BLaER1 treated with 17β-estradiol and CSF1 and Interleukin-3, amounts not matched to agents 10 nM and 100 nM (cell line): ENCODE results near the gene RABGAP1L.

Experiments
- H3K27ac ChIP-seq, 11 experiments: shearing (Covaris generic); formaldehyde crosslinking; 2 replicates each; pipeline ENCODE4 v1.8.1; 2022
- H3K27me3 ChIP-seq, 11 experiments: shearing (Covaris generic); formaldehyde crosslinking; 2 replicates each; pipeline ENCODE4 v1.8.1; 2022
- H3K36me3 ChIP-seq, 11 experiments: shearing (Covaris generic); formaldehyde crosslinking; 2 replicates each; pipeline ENCODE4 v1.8.1; 2022
- H3K4me1 ChIP-seq, 10 experiments: shearing (Covaris generic); formaldehyde crosslinking; 2 replicates each; pipeline ENCODE4 v1.8.1; 2022
- H3K4me2 ChIP-seq, 11 experiments: shearing (Covaris generic); formaldehyde crosslinking; 2 replicates each; pipeline ENCODE4 v1.8.1; 2022
- H3K4me3 ChIP-seq, 10 experiments: shearing (Covaris generic); formaldehyde crosslinking; 2 replicates each; pipeline ENCODE4 v1.8.1; 2022
- H3K9ac ChIP-seq, 11 experiments: shearing (Covaris generic); formaldehyde crosslinking; 2 replicates each; pipeline ENCODE4 v1.8.1; 2022
- H3K9me3 ChIP-seq, 11 experiments: shearing (Covaris generic); formaldehyde crosslinking; replicated peaks in 1 of 11; 2 replicates each; pipeline ENCODE4 v1.8.1; 2022
- H4K20me1 ChIP-seq, 11 experiments: shearing (Covaris generic); formaldehyde crosslinking; 2 replicates each; pipeline ENCODE4 v1.8.1; 2022
- Cebpa-rat ChIP-seq, 11 experiments: shearing (Covaris generic); IDR thresholded peaks; 2 replicates each; pipeline ENCODE4 v1.8.1; 2022

RABGAP1L gene

GRCh38 chr1:174963529-174964125 lies 804.3 kb downstream of the RABGAP1L start:
- Histone ChIP-seq H4K20me1 (no peaks in the 10 kb centered on the region), H3K9me3 (no peaks in the 10 kb centered on the region), H3K9ac (no peak overlapping the region; a peak in 1 of 22 replicates), H3K4me2 (peak overlapping the region in 10 of 11 experiments; percentile 18 to 75 (median 48); a peak in 15 of 22 replicates), H3K36me3 (peaks cover 0 to 4% (median 2%) of the 10 kb centered on the region in 11 experiments; a peak in 5 of 22 replicates), H3K27ac (peak overlapping the region in 6 of 11 experiments; percentile 43 to 68 (median 58); a peak in 9 of 22 replicates), H3K4me1 (peaks cover 37 to 69% (median 54%) of the 10 kb centered on the region in 10 experiments), H3K4me3 (no peak overlapping the region), H3K27me3 (no peaks in the 10 kb centered on the region)
- TF ChIP-seq Cebpa-rat (IDR thresholded peaks at IDR 0.05), result no peak

DNA sequence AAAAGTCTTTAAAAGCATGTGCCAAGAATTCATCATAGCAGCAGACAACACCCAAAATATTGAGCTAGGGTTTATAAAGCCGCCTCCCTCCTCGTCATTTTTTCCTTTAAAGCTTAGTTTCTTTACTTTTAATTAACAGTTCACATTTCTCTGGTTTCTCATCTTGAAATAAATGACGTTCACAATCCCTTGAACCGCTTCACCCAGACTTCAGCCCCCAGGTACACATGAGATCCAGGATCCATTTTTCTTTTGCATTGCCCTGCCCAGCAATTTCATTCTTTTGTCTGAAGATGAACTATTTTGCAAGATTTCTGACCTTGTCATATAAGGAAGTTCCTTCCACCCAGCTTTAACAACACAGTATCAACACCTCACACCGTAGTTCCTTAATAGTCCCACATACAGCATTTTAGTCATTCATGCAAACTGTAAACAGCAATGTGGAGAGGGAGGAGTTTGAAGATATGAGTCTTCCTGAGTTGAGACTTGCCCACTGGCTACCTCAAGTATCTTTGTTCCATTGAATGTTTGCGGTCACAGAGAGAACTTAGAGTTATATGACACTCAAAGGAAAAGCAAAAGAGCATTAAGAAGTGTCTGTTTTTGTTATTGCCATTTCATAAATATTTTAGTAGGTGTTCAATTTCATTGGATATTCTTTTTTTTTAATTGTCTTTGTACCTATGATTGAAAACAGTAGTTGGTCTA lies 805.1 kb downstream of the RABGAP1L start:
- H3K9ac ChIP-seq, result peak overlapping the region in 4 of 11 experiments; percentile 14 to 49 (median 34); a peak in 5 of 22 replicates
- TF ChIP-seq Cebpa-rat (IDR thresholded peaks at IDR 0.05), result no peak; a peak in 1 of 22 replicates
- no peaks in the 10 kb centered on the region for H3K9me3 ChIP-seq
- H3K4me2 ChIP-seq, result peak overlapping the region; percentile 5 to 75 (median 47)
- H4K20me1 ChIP-seq, result no peaks in the 10 kb centered on the region
- no peaks in the 10 kb centered on the region for H3K27me3 ChIP-seq
- peaks cover 0 to 4% (median 0%) of the 10 kb centered on the region in 11 experiments; a peak in 1 of 22 replicates for H3K36me3 ChIP-seq
- peak overlapping the region; percentile 1 to 68 (median 51); a peak in 16 of 22 replicates for H3K27ac ChIP-seq
- peak overlapping the region in 1 of 10 experiments; percentile 1; a peak in 1 of 20 replicates for H3K4me3 ChIP-seq
- peaks cover 45 to 77% (median 62%) of the 10 kb centered on the region in 10 experiments for H3K4me1 ChIP-seq

DNA sequence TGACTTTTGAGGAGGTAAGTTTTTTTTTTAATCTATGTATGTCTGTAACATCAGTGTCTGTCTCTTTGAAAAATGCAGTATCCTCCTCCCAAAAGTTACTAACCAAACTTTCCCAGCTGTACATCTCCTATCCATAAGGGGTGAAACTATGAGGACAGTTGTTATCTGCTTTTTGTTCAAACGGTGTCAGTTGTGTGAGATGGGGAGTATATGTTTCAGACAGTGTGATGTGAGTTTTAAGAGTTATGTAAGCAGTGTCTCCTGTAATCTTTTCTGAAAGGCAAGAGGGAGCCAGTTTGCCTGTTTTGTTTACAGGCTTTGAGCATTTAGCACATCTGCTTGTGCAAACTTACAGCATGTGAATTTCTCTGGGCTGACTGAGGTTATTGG lies 805.6 kb downstream of the RABGAP1L start:
- Histone ChIP-seq H3K4me1 (peaks cover 51 to 78% (median 68%) of the 10 kb centered on the region in 10 experiments), H4K20me1 (no peaks in the 10 kb centered on the region), H3K4me3 (peak overlapping the region in 1 of 10 experiments; percentile 1; a peak in 1 of 20 replicates), H3K9ac (peak overlapping the region in 2 of 11 experiments; percentile 3 to 49; a peak in 1 of 22 replicates), H3K36me3 (peaks cover 0 to 9% (median 0%) of the 10 kb centered on the region in 11 experiments; a peak in 2 of 22 replicates), H3K9me3 (no peaks in the 10 kb centered on the region), H3K27me3 (no peaks in the 10 kb centered on the region), H3K27ac (peak overlapping the region in 8 of 11 experiments; percentile 31 to 68 (median 51); a peak in 13 of 22 replicates), H3K4me2 (peak overlapping the region; percentile 12 to 75 (median 47); a peak in 19 of 22 replicates)
- TF ChIP-seq Cebpa-rat (IDR thresholded peaks at IDR 0.05), result no peak

- Histone ChIP-seq H3K4me1 (peaks cover 52 to 76% (median 70%) of the 10 kb centered on the region in 10 experiments), H3K27me3 (no peaks in the 10 kb centered on the region), H3K9ac (peak overlapping the region in 4 of 11 experiments; percentile 3 to 49 (median 24); a peak in 2 of 22 replicates), H3K36me3 (peaks cover 0 to 9% (median 0%) of the 10 kb centered on the region in 11 experiments; a peak in 2 of 22 replicates), H3K4me3 (peak overlapping the region in 1 of 10 experiments; percentile 1; a peak in 1 of 20 replicates), H3K9me3 (no peaks in the 10 kb centered on the region), H3K27ac (peak overlapping the region in 8 of 11 experiments; percentile 31 to 68 (median 51); a peak in 15 of 22 replicates), H3K4me2 (peak overlapping the region; percentile 12 to 75 (median 47); a peak in 19 of 22 replicates), H4K20me1 (no peaks in the 10 kb centered on the region)
- no peak for TF ChIP-seq Cebpa-rat (IDR thresholded peaks at IDR 0.05)
Measured at GRCh38 chr1:174965362-174966007, 806.2 kb downstream of the RABGAP1L start.

GRCh38 chr1:174966008-174966572 lies 806.8 kb downstream of the RABGAP1L start:
- H3K27me3 ChIP-seq, result no peaks in the 10 kb centered on the region
- H3K4me3 ChIP-seq, result no peak overlapping the region
- H4K20me1 ChIP-seq, result no peaks in the 10 kb centered on the region
- peaks cover 0 to 9% (median 0%) of the 10 kb centered on the region in 11 experiments; a peak in 2 of 22 replicates for H3K36me3 ChIP-seq
- no peaks in the 10 kb centered on the region for H3K9me3 ChIP-seq
- TF ChIP-seq Cebpa-rat (IDR thresholded peaks at IDR 0.05), result no peak
- peak overlapping the region in 7 of 11 experiments; percentile 31 to 68 (median 51); a peak in 10 of 22 replicates for H3K27ac ChIP-seq
- H3K4me1 ChIP-seq, result peaks cover 52 to 74% (median 69%) of the 10 kb centered on the region in 10 experiments
- peak overlapping the region in 7 of 11 experiments; percentile 12 to 75 (median 52); a peak in 13 of 22 replicates for H3K4me2 ChIP-seq
- H3K9ac ChIP-seq, result peak overlapping the region in 2 of 11 experiments; percentile 39 to 49; a peak in 1 of 22 replicates

DNA sequence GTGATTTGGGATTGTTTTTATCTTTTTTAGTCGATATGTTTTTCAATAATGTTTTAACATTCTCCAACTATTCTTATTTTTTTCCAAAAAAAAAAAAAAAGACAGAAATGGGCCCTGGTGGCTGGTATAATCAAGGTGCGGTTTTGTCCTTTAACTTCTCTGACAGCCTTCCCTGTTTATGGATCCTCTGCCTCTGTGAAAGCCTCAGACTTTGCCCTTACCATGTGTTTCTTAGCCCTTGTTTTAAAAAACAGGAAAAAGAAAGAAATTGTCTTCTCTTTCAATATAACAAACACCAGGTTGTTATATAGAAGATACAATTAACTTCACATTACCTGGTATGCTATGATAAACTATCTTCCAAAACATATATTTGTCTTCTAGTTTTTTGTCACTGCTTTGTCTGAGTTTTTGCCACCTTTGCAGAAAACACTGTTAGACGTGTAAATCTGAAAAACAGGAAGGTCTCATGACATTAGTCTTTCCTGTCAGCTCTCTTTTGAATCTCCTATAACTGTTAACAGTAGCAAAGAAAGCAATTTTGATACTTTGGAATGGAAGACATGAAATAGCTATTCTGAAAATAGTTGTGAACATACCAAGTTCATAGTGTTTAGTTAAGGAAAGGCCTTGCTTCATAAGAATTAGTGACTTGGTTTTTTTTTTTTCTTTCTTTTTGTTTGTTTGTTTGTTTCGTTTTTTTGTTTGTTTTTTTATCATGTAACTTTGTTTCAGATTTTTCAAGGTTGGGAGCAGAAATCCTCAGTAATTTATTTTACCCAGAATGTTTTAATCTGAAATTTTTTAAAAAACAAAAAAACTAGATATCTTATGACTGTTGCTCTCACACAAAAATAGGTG lies 808.8 kb downstream of the RABGAP1L start:
- Histone ChIP-seq H3K36me3 (peaks cover 0 to 9% (median 0%) of the 10 kb centered on the region in 11 experiments; a peak in 2 of 22 replicates), H4K20me1 (no peaks in the 10 kb centered on the region), H3K9ac (peak overlapping the region in 10 of 11 experiments; percentile 3 to 71 (median 46); a peak in 16 of 22 replicates), H3K9me3 (no peaks in the 10 kb centered on the region), H3K4me1 (peaks cover 61 to 84% (median 78%) of the 10 kb centered on the region in 10 experiments), H3K4me2 (peak overlapping the region; percentile 55 to 78 (median 72)), H3K27me3 (no peaks in the 10 kb centered on the region), H3K27ac (peak overlapping the region; percentile 36 to 77 (median 63); a peak in 21 of 22 replicates), H3K4me3 (no peak overlapping the region; a peak in 1 of 20 replicates)
- TF ChIP-seq Cebpa-rat (IDR thresholded peaks at IDR 0.05), result no peak

DNA sequence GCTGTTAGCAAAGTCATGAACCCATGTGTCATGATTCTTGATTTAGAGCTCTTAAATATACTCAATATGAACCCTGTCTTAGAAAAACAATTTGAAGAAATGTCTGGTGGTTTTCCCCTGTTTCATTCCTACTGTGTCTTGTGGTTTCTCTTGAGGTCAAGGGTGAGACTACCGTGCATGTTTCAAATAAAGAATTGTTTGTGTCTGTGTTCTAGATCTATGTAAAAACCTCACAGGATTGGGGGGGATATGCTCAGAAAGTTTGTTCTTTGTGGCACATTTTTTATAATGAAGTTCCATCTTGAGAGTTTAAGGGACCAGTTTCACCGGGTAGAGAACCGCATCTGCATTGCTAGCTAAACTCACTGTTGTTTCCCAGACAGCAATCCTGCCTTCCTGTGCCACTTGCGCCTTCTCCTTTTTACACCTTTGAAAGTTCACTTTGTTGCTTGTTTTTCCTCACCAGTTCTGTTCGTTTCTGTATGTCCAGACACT lies 809.5 kb downstream of the RABGAP1L start:
- Histone ChIP-seq H3K36me3 (peaks cover 0 to 9% (median 0%) of the 10 kb centered on the region in 11 experiments; a peak in 2 of 22 replicates), H3K9me3 (no peaks in the 10 kb centered on the region), H3K4me2 (peak overlapping the region; percentile 55 to 78 (median 72)), H3K4me1 (peaks cover 57 to 78% (median 71%) of the 10 kb centered on the region in 10 experiments), H3K27ac (peak overlapping the region in 10 of 11 experiments; percentile 48 to 77 (median 66); a peak in 18 of 22 replicates), H3K9ac (peak overlapping the region in 8 of 11 experiments; percentile 9 to 71 (median 38); a peak in 12 of 22 replicates), H3K27me3 (no peaks in the 10 kb centered on the region), H4K20me1 (no peaks in the 10 kb centered on the region), H3K4me3 (no peak overlapping the region; a peak in 1 of 20 replicates)
- TF ChIP-seq Cebpa-rat (IDR thresholded peaks at IDR 0.05), result no peak
